DMS53 treated with DMSO at 0.1 percent for 48 hours (cell line): ENCODE data around the gene SCD.
"Not testable (repeated sequence)": the region's sequence is repeated elsewhere in the genome, so short reads cannot be mapped to it uniquely, and the experiment has no call there.

Experiments
- DNase-seq: peaks from one replicate; lab custom pipeline; 2025; ENCODE audit not compliant: unreplicated experiment; lab: John Stamatoyannopoulos, UW

SCD gene

GRCh38 chr10:100359529-100360150, 12.6 kb downstream of the SCD start:
- no peak for DNase-seq

GRCh38 chr10:100360234-100360633, 13.2 kb downstream of the SCD start:
- no peak for DNase-seq

- no peak for DNase-seq
Measured at GRCh38 chr10:100362570-100363496, 15.8 kb downstream of the SCD start.

DNA sequence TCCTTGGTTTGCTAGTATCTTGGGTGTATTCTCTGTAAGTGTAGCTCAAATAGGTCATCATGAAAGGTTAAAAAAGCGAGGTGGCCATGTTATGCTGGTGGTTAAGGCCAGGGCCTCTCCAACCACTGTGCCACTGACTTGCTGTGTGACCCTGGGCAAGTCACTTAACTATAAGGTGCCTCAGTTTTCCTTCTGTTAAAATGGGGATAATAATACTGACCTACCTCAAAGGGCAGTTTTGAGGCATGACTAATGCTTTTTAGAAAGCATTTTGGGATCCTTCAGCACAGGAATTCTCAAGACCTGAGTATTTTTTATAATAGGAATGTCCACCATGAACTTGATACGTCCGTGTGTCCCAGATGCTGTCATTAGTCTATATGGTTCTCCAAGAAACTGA, 17.1 kb downstream of the SCD start:
- DNase-seq = no peak

GRCh38 chr10:100364735-100365391, 17.8 kb downstream of the SCD start:
- DNase-seq = peak; percentile 93

- DNase-seq = no peak
Measured at GRCh38 chr10:100368721-100369120, 21.7 kb downstream of the SCD start.

DNA sequence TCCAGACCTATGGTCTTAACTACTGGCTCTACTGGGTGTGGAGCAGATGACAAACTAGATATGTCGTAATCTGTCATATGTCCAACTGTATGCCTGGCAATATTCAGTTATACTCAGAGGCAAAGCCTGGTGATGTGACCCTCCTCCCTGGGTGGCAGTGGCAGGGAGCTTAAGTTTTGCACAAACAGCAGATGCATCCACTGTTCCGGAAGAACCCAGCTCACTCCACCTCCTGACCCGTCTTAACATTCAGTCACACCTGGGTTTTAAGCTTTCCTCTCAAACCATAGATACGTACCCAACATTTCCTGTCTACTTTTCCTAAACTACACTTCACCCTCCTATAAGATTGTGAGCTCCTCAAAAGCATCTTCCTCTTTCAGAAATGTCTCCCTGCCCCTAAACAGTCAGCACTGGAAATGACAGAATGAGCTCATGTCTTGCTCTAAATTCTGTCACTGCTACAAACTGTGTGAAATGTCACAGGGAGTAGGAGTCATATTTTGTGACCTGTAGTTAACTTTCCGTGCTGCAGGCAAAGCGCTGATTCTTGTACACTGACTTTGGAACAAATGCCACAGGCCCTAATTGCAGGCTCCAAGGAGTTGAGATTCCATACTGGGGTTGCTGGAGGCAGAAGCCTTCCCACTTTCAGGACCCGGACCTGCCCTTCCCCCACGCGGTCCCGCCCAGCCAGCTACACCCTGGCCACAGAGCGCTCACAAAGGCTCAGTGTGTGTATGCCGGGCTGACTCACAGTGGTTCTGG, 23.9 kb downstream of the SCD start:
- no peak for DNase-seq

GRCh38 chr10:100371482-100372027, 24.5 kb downstream of the SCD start:
- no peak for DNase-seq

GRCh38 chr10:100372415-100373297, 25.6 kb downstream of the SCD start:
- DNase-seq = peak; percentile 75

DNA sequence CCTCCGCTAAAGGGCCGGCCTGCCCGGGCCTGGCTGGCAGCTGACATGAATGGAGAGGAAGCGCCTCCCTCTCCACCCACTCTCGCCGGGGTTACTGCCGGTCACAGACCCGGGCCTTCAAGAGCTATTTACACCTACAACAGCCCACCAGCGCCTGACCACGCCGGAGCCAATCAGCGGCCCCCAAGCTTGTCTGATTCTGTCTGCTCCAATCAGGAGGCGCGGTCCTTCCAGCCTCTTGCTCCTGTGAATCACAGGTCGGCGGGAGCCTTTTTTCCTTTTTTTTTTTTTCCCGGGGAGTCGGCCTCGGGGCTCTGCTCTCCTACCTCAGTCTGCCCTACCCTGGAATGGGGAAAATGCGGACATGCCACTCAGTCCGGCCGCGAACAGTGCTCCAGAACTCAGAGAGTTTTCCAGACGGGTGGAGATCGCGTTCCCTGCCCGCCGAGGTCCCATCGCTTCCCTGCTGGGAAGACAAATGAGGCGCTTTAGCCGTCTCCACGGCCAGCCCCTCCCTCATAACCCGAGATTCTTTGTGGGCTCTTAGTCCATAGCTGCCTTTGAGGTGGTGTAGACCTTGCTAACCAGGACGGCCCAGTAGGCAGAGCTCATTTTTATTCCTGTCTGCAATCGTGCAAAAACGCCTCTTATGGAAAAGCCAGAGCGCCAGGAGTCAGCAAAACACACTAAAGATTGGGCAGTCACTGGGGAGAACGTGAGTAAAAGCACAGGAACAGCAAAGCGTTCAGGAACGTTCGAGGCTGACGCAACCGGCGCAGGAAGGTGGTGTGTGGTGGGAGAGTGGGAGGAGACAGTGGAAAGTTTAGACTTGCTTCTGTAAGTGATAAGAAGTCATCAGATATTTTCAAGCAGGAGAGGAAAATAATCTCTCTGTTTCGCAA, 26.5 kb downstream of the SCD start:
- DNase-seq = peak; percentile 98

- peak; percentile 61 for DNase-seq
Measured at GRCh38 chr10:100374200-100374655, 27.2 kb downstream of the SCD start.

- not testable (repeated sequence) for DNase-seq
Measured at GRCh38 chr10:100374677-100375353, 27.8 kb downstream of the SCD start.

DNA sequence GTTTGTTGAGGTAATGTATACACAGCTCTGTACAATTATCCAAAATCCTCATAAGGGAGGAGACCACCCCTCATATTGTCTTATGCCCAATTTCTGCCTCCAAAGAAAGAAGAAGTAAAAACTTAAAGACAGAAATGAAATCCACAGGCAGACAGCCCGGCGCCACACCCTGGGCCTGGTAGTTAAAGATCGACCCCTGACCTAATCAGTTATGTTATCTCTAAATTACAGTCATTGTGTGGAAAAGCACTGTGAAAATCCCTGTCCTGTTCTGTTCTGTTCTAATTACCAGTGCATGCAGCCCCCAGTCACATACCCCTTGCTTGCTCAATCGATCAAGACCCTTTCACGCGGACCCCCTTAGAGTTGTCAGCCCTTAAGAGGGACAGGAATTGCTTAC, 29.6 kb downstream of the SCD start:
- DNase-seq = not testable (repeated sequence)

DNA sequence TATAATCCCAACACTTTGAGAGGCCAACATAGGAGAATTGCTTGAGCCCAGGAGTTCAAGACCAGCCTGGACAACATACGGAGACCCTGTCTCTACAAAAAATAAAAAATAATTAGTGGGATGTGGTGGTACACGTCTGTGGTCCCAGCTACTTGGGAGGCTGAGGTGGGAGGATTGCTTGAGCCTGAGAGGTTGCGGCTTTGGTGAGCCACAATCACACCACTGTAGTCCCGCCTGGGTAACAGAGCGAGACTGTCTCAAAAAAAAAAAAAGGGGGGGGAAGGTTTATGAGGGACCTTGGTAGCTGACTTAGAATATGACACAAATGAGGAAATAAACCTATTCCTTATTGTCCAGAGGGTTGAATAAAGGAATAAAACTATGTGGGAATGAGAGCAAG, 30.8 kb downstream of the SCD start:
- DNase-seq = no peak

DNA sequence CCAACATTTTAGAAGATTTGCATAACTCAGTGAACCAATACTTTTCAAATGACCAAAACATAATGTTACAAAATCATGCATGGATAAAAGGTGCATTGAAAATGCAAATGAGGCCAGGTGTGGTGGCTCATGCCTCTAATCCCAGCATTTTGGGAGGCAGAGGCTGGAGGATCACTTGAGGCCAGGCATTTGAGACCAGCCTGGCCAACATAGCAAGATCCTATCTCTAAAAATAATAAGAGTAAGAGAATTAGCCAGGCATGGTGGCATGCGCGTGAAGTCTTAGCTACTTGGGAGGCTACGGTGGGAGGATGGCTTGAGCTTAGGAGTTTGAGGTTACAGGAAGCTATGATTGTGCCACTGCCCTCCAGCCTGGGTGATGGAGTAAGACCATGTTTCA, 33.4 kb downstream of the SCD start:
- no peak for DNase-seq

- no peak for DNase-seq
Measured at GRCh38 chr10:100382553-100382952, 35.5 kb downstream of the SCD start.

GRCh38 chr10:100383251-100383650, 36.2 kb downstream of the SCD start:
- no peak for DNase-seq
